ENCODE results near the gene NT5C2. TPM values are rescaled to one million over a fixed set of nuclear protein-coding genes. Genes with fewer than 3 reads are reported as not detected.
"Not testable (repeated sequence)": the region's sequence is repeated elsewhere in the genome, so short reads cannot be mapped to it uniquely, and the experiment has no call there.

Gene NT5C2
- polyA plus RNA-seq, 1 of the 3 experiments (the other 2 are of a cell fraction), result 29.6 TPM

DNA sequence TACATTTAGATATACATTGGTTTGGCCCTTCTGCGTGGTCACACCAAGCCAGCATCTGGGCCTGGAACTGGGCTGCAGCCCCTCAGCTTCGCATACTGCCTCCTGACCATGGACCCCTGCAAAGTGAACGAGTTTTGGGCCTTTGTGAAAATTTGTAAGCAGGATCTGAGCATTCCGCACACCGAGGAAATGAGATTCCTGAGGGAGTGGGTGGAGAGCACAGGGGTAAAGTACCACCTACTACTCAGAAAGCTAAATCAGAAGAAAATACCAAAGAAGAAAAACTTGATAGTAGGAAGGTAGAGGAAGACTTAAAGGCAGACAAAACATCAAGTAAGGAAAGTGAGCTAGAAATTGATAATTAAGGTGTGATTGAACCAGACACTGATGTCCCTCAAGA, 22.5 kb upstream of the NT5C2 start:
- Histone ChIP-seq H3K4me3 (ENCODE audit: low read depth in 2 of 2, low read length in 1 of 2) (no peak overlapping the region), H3F3A (replicated peaks; ENCODE audit: insufficient read depth) (no peaks in the 10 kb centered on the region), H3K27ac (ENCODE audit: low read depth in 2 of 2, low read length in 1 of 2) (no peak overlapping the region), H3K4me1 (ENCODE audit: control insufficient read depth in 1 of 2, insufficient read depth in 2 of 2, low read depth in 1 of 2, low read length in 1 of 2) (no peaks in the 10 kb centered on the region), H3K27me3 (ENCODE audit: insufficient read depth) (no peaks in the 10 kb centered on the region), H3K9me3 (no peaks in the 10 kb centered on the region), H3K79me2 (ENCODE audit: insufficient read depth) (no peaks in the 10 kb centered on the region), H3K9me2 (no peaks in the 10 kb centered on the region), H2AFZ (ENCODE audit: low read depth) (0 out of 2 replicates have a peak overlapping the region, but pooled peaks have one; percentile 27), H3K4me2 (no peak overlapping the region), H4K20me1 (ENCODE audit: insufficient read depth) (no peaks in the 10 kb centered on the region), H3K9ac (no peak overlapping the region), H3K36me3 (replicated peaks in 1 of 2; ENCODE audit: control insufficient read depth in 1 of 2, insufficient read depth in 2 of 2, low read length in 1 of 2) (no peaks in the 10 kb centered on the region)
- DNase-seq, result no peak
- CTCF ChIA-PET, result no interaction called here
- POLR2A ChIA-PET, result no interaction called here
- TF ChIP-seq NFIC (IDR thresholded peaks at IDR 0.05; ENCODE audit: borderline replicate concordance) (no peak), TEAD4 (IDR thresholded peaks at IDR 0.05; ENCODE audit: borderline replicate concordance, insufficient read depth) (no peak)
- WGBS (ENCODE audit: low lambda C conversion rate), result 86% methylated on average over 5 of the region's 5 CpGs

DNA sequence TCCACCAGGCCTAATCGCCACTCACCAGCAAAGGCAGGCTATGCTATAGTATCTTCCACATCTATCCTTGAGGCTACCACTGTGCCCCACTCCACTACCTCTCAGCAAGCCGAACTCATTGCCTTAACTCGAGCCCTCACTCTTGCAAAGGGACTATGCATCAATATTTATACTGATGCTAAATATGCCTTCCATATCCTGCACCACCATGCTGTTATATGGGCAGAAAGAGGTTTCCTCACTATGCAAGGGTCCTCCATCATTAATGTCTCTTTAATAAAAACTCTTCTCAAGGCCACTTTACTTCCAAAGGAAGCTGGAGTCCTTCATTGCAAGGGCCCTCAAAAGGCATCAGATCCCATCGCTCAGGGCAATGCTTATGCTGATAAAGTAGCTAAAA, 17.2 kb upstream of the NT5C2 start:
- H3K4me2 ChIP-seq; H3K9me2 ChIP-seq; H3K4me3 ChIP-seq (ENCODE audit: low read depth in 2 of 2, low read length in 1 of 2); H3K9me3 ChIP-seq; H3K4me1 ChIP-seq (ENCODE audit: control insufficient read depth in 1 of 2, insufficient read depth in 2 of 2, low read depth in 1 of 2, low read length in 1 of 2); H3K9ac ChIP-seq; POLR2A ChIA-PET; H2AFZ ChIP-seq (ENCODE audit: low read depth); H3F3A ChIP-seq (replicated peaks; ENCODE audit: insufficient read depth); H4K20me1 ChIP-seq (ENCODE audit: insufficient read depth); H3K27ac ChIP-seq (ENCODE audit: low read depth in 2 of 2, low read length in 1 of 2); H3K27me3 ChIP-seq (ENCODE audit: insufficient read depth); H3K36me3 ChIP-seq (replicated peaks in 1 of 2; ENCODE audit: control insufficient read depth in 1 of 2, insufficient read depth in 2 of 2, low read length in 1 of 2); H3K79me2 ChIP-seq (ENCODE audit: insufficient read depth); DNase-seq: not testable (repeated sequence)
- WGBS (ENCODE audit: low lambda C conversion rate), result 41% methylated on average over 4 of the region's 4 CpGs
- CTCF ChIA-PET, result interaction anchor here (0.5 kb wide), 1 partner anchor 339 kb away, joined by 4 read pairs; no protein-coding TSS in a partner anchor

DNA sequence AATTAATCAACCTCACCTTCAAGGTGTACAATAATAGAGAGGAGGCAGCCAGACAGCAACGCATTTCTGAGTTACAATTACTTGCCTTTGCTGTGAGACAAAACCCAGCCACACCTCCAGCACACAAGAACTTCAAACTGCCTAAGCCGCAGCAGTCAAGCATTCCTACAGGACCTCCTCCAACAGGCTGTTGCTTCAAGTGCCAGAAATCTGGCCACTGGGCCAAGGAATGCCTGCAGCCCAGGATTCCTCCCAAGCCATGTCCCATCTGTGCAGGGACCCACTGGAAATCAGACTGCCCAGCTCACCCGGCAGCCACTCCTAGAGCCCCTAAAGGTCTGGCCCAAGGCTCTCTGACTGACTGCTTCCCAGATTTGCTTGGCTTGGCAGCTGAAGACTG, 14.6 kb upstream of the NT5C2 start:
- H3K79me2 ChIP-seq (ENCODE audit: insufficient read depth); H3F3A ChIP-seq (replicated peaks; ENCODE audit: insufficient read depth); DNase-seq; H3K36me3 ChIP-seq (replicated peaks in 1 of 2; ENCODE audit: control insufficient read depth in 1 of 2, insufficient read depth in 2 of 2, low read length in 1 of 2); H3K27me3 ChIP-seq (ENCODE audit: insufficient read depth); H3K4me2 ChIP-seq; H3K4me3 ChIP-seq (ENCODE audit: low read depth in 2 of 2, low read length in 1 of 2); H3K9ac ChIP-seq; POLR2A ChIA-PET; H4K20me1 ChIP-seq (ENCODE audit: insufficient read depth); H3K9me2 ChIP-seq; H2AFZ ChIP-seq (ENCODE audit: low read depth); H3K4me1 ChIP-seq (ENCODE audit: control insufficient read depth in 1 of 2, insufficient read depth in 2 of 2, low read depth in 1 of 2, low read length in 1 of 2); H3K9me3 ChIP-seq; CTCF ChIA-PET; H3K27ac ChIP-seq (ENCODE audit: low read depth in 2 of 2, low read length in 1 of 2): not testable (repeated sequence)
- 86% methylated on average over 3 of the region's 3 CpGs for WGBS (ENCODE audit: low lambda C conversion rate)

DNA sequence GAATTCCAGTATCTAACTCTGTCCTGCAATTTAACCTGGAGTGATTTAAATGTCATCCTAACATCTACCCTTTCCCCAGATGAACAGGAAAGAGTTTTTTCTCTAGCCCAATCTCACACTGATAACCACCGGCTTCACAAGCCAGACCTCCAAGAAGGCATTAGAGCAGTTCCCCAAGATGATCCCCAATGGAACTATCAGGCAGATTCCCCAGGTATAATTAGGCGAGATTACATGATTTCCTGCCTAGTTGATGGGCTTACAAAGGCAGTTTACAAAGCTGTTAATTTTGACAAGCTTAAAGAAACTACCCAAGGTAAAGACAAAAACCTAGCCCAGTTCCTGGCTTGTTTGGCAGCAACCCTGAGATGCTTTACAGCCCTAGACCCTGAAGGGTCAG, 14.1 kb upstream of the NT5C2 start:
- ChIA-PET POLR2A (no interaction called here), CTCF (no interaction called here)
- Histone ChIP-seq H3K4me1 (ENCODE audit: control insufficient read depth in 1 of 2, insufficient read depth in 2 of 2, low read depth in 1 of 2, low read length in 1 of 2) (no peaks in the 10 kb centered on the region), H3K4me3 (ENCODE audit: low read depth in 2 of 2, low read length in 1 of 2) (no peak overlapping the region), H3K9me2 (no peaks in the 10 kb centered on the region), H3K4me2 (no peak overlapping the region), H3K36me3 (replicated peaks in 1 of 2; ENCODE audit: control insufficient read depth in 1 of 2, insufficient read depth in 2 of 2, low read length in 1 of 2) (no peaks in the 10 kb centered on the region), H3K9me3 (no peaks in the 10 kb centered on the region), H3K27me3 (ENCODE audit: insufficient read depth) (no peaks in the 10 kb centered on the region), H3F3A (replicated peaks; ENCODE audit: insufficient read depth) (no peaks in the 10 kb centered on the region), H2AFZ (ENCODE audit: low read depth) (no peak overlapping the region), H4K20me1 (ENCODE audit: insufficient read depth) (no peaks in the 10 kb centered on the region), H3K79me2 (ENCODE audit: insufficient read depth) (no peaks in the 10 kb centered on the region), H3K9ac (no peak overlapping the region), H3K27ac (ENCODE audit: low read depth in 2 of 2, low read length in 1 of 2) (no peak overlapping the region)
- 80% methylated on average over 2 of the region's 2 CpGs for WGBS (ENCODE audit: low lambda C conversion rate)
- DNase-seq, result no peak
- TF ChIP-seq CHD2 (IDR thresholded peaks at IDR 0.05; ENCODE audit: low read length, partially characterized antibody) (no peak), NFIC (IDR thresholded peaks at IDR 0.05; ENCODE audit: borderline replicate concordance) (no peak), FOXJ3 (CRISPR knock-in tag; IDR thresholded peaks at IDR 0.05) (no peak), EZH2phosphoT487 (IDR thresholded peaks at IDR 0.05; ENCODE audit: borderline replicate concordance, low read depth) (no peak), RXRA (IDR thresholded peaks at IDR 0.05; ENCODE audit: borderline replicate concordance, low read depth) (no peak), ELF1 (IDR thresholded peaks at IDR 0.05) (no peak), SIN3A (IDR thresholded peaks at IDR 0.05; ENCODE audit: borderline replicate concordance, low read depth, low read length) (no peak), TCF12 (IDR thresholded peaks at IDR 0.05) (no peak), TAF1 (IDR thresholded peaks at IDR 0.05; ENCODE audit: borderline replicate concordance, low read depth, low read length) (no peak), FOSL2 (IDR thresholded peaks at IDR 0.05; ENCODE audit: borderline replicate concordance, low read depth) (no peak), TEAD4 (IDR thresholded peaks at IDR 0.05; ENCODE audit: borderline replicate concordance, insufficient read depth) (no peak), FOXM1 (IDR thresholded peaks at IDR 0.05; ENCODE audit: low read depth) (no peak)
- TF ChIP-seq, protein P1, sequence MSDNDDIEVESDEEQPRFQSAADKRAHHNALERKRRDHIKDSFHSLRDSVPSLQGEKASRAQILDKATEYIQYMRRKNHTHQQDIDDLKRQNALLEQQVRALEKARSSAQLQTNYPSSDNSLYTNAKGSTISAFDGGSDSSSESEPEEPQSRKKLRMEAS (IDR thresholded peaks at IDR 0.05; ENCODE audit: low read depth), result no peak
- TF ChIP-seq, protein P2, sequence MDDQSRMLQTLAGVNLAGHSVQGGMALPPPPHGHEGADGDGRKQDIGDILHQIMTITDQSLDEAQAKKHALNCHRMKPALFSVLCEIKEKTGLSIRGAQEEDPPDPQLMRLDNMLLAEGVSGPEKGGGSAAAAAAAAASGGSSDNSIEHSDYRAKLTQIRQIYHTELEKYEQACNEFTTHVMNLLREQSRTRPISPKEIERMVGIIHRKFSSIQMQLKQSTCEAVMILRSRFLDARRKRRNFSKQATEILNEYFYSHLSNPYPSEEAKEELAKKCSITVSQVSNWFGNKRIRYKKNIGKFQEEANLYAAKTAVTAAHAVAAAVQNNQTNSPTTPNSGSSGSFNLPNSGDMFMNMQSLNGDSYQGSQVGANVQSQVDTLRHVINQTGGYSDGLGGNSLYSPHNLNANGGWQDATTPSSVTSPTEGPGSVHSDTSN (IDR thresholded peaks at IDR 0.05), result no peak
- TF ChIP-seq, protein P3, sequence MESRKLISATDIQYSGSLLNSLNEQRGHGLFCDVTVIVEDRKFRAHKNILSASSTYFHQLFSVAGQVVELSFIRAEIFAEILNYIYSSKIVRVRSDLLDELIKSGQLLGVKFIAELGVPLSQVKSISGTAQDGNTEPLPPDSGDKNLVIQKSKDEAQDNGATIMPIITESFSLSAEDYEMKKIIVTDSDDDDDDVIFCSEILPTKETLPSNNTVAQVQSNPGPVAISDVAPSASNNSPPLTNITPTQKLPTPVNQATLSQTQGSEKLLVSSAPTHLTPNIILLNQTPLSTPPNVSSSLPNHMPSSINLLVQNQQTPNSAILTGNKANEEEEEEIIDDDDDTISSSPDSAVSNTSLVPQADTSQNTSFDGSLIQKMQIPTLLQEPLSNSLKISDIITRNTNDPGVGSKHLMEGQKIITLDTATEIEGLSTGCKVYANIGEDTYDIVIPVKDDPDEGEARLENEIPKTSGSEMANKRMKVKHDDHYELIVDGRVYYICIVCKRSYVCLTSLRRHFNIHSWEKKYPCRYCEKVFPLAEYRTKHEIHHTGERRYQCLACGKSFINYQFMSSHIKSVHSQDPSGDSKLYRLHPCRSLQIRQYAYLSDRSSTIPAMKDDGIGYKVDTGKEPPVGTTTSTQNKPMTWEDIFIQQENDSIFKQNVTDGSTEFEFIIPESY (IDR thresholded peaks at IDR 0.05; ENCODE audit: borderline replicate concordance, low read depth), result no peak

Data from SK-N-SH (cell line).